HFFc6 (cell line): ENCODE measurements around the gene MCM3AP. TPM values are rescaled to one million over a fixed set of nuclear protein-coding genes. Genes with fewer than 3 reads are reported as not detected.
"Not testable (repeated sequence)": the region's sequence is repeated elsewhere in the genome, so short reads cannot be mapped to it uniquely, and the experiment has no call there.

ENCODE experiments used
- DNase-seq: peaks from one replicate; pipeline ENCODE4 v3.0.0-alpha.2; 2018
- H3K27ac Mint-ChIP-seq: 2 replicates; pipeline ENCODE4 v1.8.0; 2020; ENCODE audit warnings: mild to moderate bottlenecking, mixed read lengths
- H3K27me3 Mint-ChIP-seq: 2 replicates; pipeline ENCODE4 v1.8.0; 2021; ENCODE audit warnings: mild to moderate bottlenecking, moderate library complexity, mixed read lengths; ENCODE audit not compliant: insufficient read depth
- H3K36me3 Mint-ChIP-seq: 2 replicates; pipeline ENCODE4 v1.8.0; 2021; ENCODE audit warnings: low read depth, mixed read lengths
- H3K4me1 Mint-ChIP-seq: 2 replicates; pipeline ENCODE4 v1.8.0; 2020; ENCODE audit warnings: low read depth, mixed read lengths
- H3K4me3 Mint-ChIP-seq: 2 replicates; pipeline ENCODE4 v1.8.0; 2020; ENCODE audit warnings: mild to moderate bottlenecking, moderate library complexity, mixed read lengths
- H3K9me3 Mint-ChIP-seq: 2 replicates; pipeline ENCODE4 v1.8.0; 2020; ENCODE audit warnings: mild to moderate bottlenecking, mixed read lengths
- CTCF ChIP-seq: fragments of 200-600 bp; sonication (generic); IDR thresholded peaks from 2 replicates; pipeline ENCODE4 v1.5.0; 2021; ENCODE audit warnings: antibody characterized with exemption, mild to moderate bottlenecking
- total RNA-seq, 6 experiments: library from RNA; stranded (reverse); fragmentation: NEBNext Ultra II Directional; extraction: Animal tissue kit (Norgen Biotek cat#: 25700); gene quantifications; 2 replicates in 1 of 6; 3 replicates in 5 of 6; pipeline ENCODE4 v1.2.3, GENCODE V29; 2021

Gene MCM3AP
- total RNA-seq, 6 experiments from 2014 or later, result 85.7 to 91.8 (median 86.9) TPM

GRCh38 chr21:46205766-46206162 is 79.6 kb downstream of the MCM3AP start:
- Mint-ChIP-seq H3K9me3 (no peaks in the 10 kb centered on the region), H3K4me1 (0 out of 2 replicates have a peak, but pooled peaks cover under 1% of the 10 kb centered on the region), H3K36me3 (peaks cover 14% of the 10 kb centered on the region), H3K27ac (no peak overlapping the region), H3K4me3 (no peak overlapping the region), H3K27me3 (no peaks in the 10 kb centered on the region)
- DNase-seq, result no peak
- TF ChIP-seq CTCF, result no peak

GRCh38 chr21:46205166-46205565 is 80.2 kb downstream of the MCM3AP start:
- Mint-ChIP-seq H3K4me1 (peaks cover 7% of the 10 kb centered on the region), H3K27ac (no peak overlapping the region), H3K9me3 (no peaks in the 10 kb centered on the region), H3K36me3 (peaks cover 20% of the 10 kb centered on the region), H3K27me3 (no peaks in the 10 kb centered on the region), H3K4me3 (no peak overlapping the region)
- TF ChIP-seq CTCF, result no peak
- DNase-seq, result no peak

- Mint-ChIP-seq H3K27me3 (no peaks in the 10 kb centered on the region), H3K4me1 (peaks cover 15% of the 10 kb centered on the region), H3K4me3 (no peak overlapping the region), H3K27ac (no peak overlapping the region), H3K9me3 (no peaks in the 10 kb centered on the region), H3K36me3 (peaks cover 35% of the 10 kb centered on the region)
- no peak for TF ChIP-seq CTCF
- DNase-seq, result no peak
These were observed 82.2 kb downstream of the MCM3AP start for GRCh38 chr21:46203203-46203600.

- Mint-ChIP-seq H3K4me3 (no peak overlapping the region), H3K27me3 (no peaks in the 10 kb centered on the region), H3K9me3 (no peaks in the 10 kb centered on the region), H3K4me1 (peaks cover 15% of the 10 kb centered on the region), H3K36me3 (peaks cover 32% of the 10 kb centered on the region), H3K27ac (no peak overlapping the region)
- TF ChIP-seq CTCF, result no peak
- no peak for DNase-seq
These were observed 82.7 kb downstream of the MCM3AP start for GRCh38 chr21:46202592-46203202.

- H3K27me3 Mint-ChIP-seq, DNase-seq, H3K9me3 Mint-ChIP-seq, H3K4me3 Mint-ChIP-seq: not testable (repeated sequence)
- Mint-ChIP-seq H3K4me1 (peaks cover 15% of the 10 kb centered on the region), H3K27ac (peak overlapping the region; percentile 46; the same call in 1 of the 2 replicates), H3K36me3 (peaks cover 31% of the 10 kb centered on the region)
These were observed 84.3 kb downstream of the MCM3AP start for GRCh38 chr21:46200877-46201803.
